ENCODE measurements around the gene UCKL1.

DNA sequence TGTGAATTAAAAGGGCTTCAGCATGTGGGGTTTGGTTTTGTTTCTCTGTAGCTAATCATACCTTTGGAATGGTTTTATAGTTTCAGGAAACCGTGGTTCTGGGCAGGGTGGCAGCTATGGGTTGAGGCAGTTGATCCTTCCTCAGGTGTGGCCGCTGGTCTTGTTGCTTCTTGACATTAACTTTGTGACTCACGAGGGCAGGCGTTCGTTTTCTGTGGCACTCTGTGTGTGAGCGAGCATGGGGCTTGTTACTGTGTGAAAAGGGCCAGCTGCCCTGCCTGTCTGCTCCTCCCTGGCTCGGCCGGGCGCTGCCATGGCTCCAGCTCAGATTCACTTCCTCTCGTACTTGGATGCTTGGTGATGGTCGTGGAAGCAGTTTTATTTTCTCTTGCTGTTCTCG, 45.0 kb downstream of the UCKL1 start:
- TF ChIP-seq, protein P1, sequence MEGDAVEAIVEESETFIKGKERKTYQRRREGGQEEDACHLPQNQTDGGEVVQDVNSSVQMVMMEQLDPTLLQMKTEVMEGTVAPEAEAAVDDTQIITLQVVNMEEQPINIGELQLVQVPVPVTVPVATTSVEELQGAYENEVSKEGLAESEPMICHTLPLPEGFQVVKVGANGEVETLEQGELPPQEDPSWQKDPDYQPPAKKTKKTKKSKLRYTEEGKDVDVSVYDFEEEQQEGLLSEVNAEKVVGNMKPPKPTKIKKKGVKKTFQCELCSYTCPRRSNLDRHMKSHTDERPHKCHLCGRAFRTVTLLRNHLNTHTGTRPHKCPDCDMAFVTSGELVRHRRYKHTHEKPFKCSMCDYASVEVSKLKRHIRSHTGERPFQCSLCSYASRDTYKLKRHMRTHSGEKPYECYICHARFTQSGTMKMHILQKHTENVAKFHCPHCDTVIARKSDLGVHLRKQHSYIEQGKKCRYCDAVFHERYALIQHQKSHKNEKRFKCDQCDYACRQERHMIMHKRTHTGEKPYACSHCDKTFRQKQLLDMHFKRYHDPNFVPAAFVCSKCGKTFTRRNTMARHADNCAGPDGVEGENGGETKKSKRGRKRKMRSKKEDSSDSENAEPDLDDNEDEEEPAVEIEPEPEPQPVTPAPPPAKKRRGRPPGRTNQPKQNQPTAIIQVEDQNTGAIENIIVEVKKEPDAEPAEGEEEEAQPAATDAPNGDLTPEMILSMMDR (conservative IDR thresholded peaks at IDR 0.05) = no peak
- no peak for TF ChIP-seq EZH2 (IDR thresholded peaks at IDR 0.05; ENCODE audit: low read depth)

Measured in PC-9 (cell line).